Kidney capillary endothelial cell (primary cell): ENCODE data around the gene HBE1.
"Not testable (repeated sequence)": the region's sequence is repeated elsewhere in the genome, so short reads cannot be mapped to it uniquely, and the experiment has no call there.

ENCODE experiments used
- DNase-seq: peaks from one replicate; pipeline ENCODE4 v3.0.0-alpha.2; 2018; ENCODE audit warnings: low spot score

HBE1 gene

GRCh38 chr11:5285703-5286340, 16.1 kb upstream of the HBE1 start:
- DNase-seq = no peak

- no peak for DNase-seq
These were observed 14.9 kb upstream of the HBE1 start for GRCh38 chr11:5284637-5285036.

GRCh38 chr11:5283882-5284281, 14.1 kb upstream of the HBE1 start:
- DNase-seq = no peak

GRCh38 chr11:5283086-5283485, 13.3 kb upstream of the HBE1 start:
- no peak for DNase-seq

GRCh38 chr11:5282628-5283027, 12.9 kb upstream of the HBE1 start:
- no peak for DNase-seq

- DNase-seq = no peak
These were observed 11.9 kb upstream of the HBE1 start for GRCh38 chr11:5281596-5281995.

- DNase-seq = peak; percentile 93
These were observed 10.9 kb upstream of the HBE1 start for GRCh38 chr11:5280582-5281102.

GRCh38 chr11:5279471-5280090, 9.8 kb upstream of the HBE1 start:
- DNase-seq = no peak

- no peak for DNase-seq
These were observed 8.2 kb upstream of the HBE1 start for GRCh38 chr11:5277807-5278382.

GRCh38 chr11:5276697-5277096, 7.0 kb upstream of the HBE1 start:
- no peak for DNase-seq

GRCh38 chr11:5275369-5276110, 5.8 kb upstream of the HBE1 start:
- DNase-seq = no peak

- DNase-seq = no peak
These were observed 4.7 kb upstream of the HBE1 start for GRCh38 chr11:5274395-5274794.

- no peak for DNase-seq
These were observed 2.8 kb upstream of the HBE1 start for GRCh38 chr11:5272395-5273017.

- no peak for DNase-seq
These were observed 2.6 kb downstream of the HBE1 start for GRCh38 chr11:5267033-5267563.

GRCh38 chr11:5266609-5267008, 3.1 kb downstream of the HBE1 start:
- DNase-seq = no peak

GRCh38 chr11:5265832-5266231, 3.9 kb downstream of the HBE1 start:
- no peak for DNase-seq

GRCh38 chr11:5258543-5259262, 11.0 kb downstream of the HBE1 start:
- no peak for DNase-seq

- no peak for DNase-seq
These were observed 12.4 kb downstream of the HBE1 start for GRCh38 chr11:5257296-5257695.

- not testable (repeated sequence) for DNase-seq
These were observed 14.9 kb downstream of the HBE1 start, which contains the start of gene HBG2 for GRCh38 chr11:5254646-5255413. Gene HBG2 (minus strand): TSS chr11:5254781. CDS start chr11:5254728, 53 bp downstream.

- DNase-seq = not testable (repeated sequence)
These were observed 15.7 kb downstream of the HBE1 start for GRCh38 chr11:5254023-5254422.
